Neuronal stem cell (in vitro differentiated cells): Measurements from ENCODE around the gene SORL1.

Experiments
- DNase-seq: peaks from one replicate; pipeline ENCODE4 v3.0.0-alpha.2; 2013; ENCODE audit warnings: low spot score
- H2AFZ ChIP-seq: one replicate; pipeline ENCODE4 v1.6.1; 2013; ENCODE audit warnings: mild to moderate bottlenecking, low read length, inconsistent platforms
- H2AK5ac ChIP-seq: 2 replicates; pipeline ENCODE4 v1.6.1; 2013; ENCODE audit warnings: low read depth, mild to moderate bottlenecking, inconsistent platforms, low read length, moderate library complexity, mixed read lengths
- H2BK120ac ChIP-seq: 2 replicates; pipeline ENCODE4 v1.6.1; 2013; ENCODE audit warnings: low read depth, mild to moderate bottlenecking, inconsistent platforms, low read length, moderate library complexity, mixed read lengths
- H2BK12ac ChIP-seq: one replicate; pipeline ENCODE4 v1.6.1; 2013; ENCODE audit warnings: low read length, inconsistent platforms
- H2BK15ac ChIP-seq: 2 replicates; pipeline ENCODE4 v1.6.1; 2013; ENCODE audit warnings: mild to moderate bottlenecking, low read length, inconsistent platforms, mixed read lengths
- H2BK5ac ChIP-seq: one replicate; pipeline ENCODE4 v1.6.1; 2013; ENCODE audit warnings: inconsistent platforms, mild to moderate bottlenecking, low read length, moderate library complexity
- H3K14ac ChIP-seq: one replicate; pipeline ENCODE4 v1.6.1; 2013; ENCODE audit warnings: low read length, inconsistent platforms
- H3K18ac ChIP-seq: 2 replicates; pipeline ENCODE4 v1.6.1; 2013; ENCODE audit warnings: low read length, inconsistent platforms
- H3K23ac ChIP-seq: 2 replicates; pipeline ENCODE4 v1.6.1; 2013; ENCODE audit warnings: low read depth, mild to moderate bottlenecking, mixed read lengths, low read length, inconsistent platforms; ENCODE audit not compliant: poor library complexity
- H3K27ac ChIP-seq: replicated peaks from 3 replicates; pipeline ENCODE4 v1.5.1; 2013; ENCODE audit warnings: low read length, inconsistent platforms
- H3K27me3 ChIP-seq, 3 experiments: 2 replicates each; pipeline ENCODE4 v1.6.1; 2013; ENCODE audit warnings: low read length in 3 of 3, mild to moderate bottlenecking in 2 of 3, inconsistent platforms in 1 of 3, low read depth in 1 of 3, mixed read lengths in 1 of 3, moderate library complexity in 1 of 3; ENCODE audit not compliant: control insufficient read depth in 3 of 3, insufficient read depth in 3 of 3
- H3K36me3 ChIP-seq, 2 donors: replicated peaks in 1 of 2; 2 replicates each; pipeline ENCODE4 v1.6.1; 2013; ENCODE audit warnings: low read length in 2 of 2; ENCODE audit not compliant: control insufficient read depth in 2 of 2, insufficient read depth in 2 of 2
- H3K4ac ChIP-seq: 2 replicates; pipeline ENCODE4 v1.6.1; 2013; ENCODE audit warnings: inconsistent platforms, mild to moderate bottlenecking, low read length, moderate library complexity
- H3K4me1 ChIP-seq, 2 donors: 1 replicate in 1 of 2; 2 replicates in 1 of 2; pipeline ENCODE4 v1.6.1; 2013; ENCODE audit warnings: low read length in 2 of 2, low read depth in 1 of 2; ENCODE audit not compliant: control insufficient read depth in 2 of 2, insufficient read depth in 1 of 2
- H3K4me2 ChIP-seq: one replicate; pipeline ENCODE4 v1.6.1; 2013; ENCODE audit warnings: mild to moderate bottlenecking, low read length, inconsistent platforms; ENCODE audit not compliant: insufficient read depth, poor library complexity, severe bottlenecking
- H3K4me3 ChIP-seq, 2 donors: 2 replicates each; pipeline ENCODE4 v1.5.1; 2013; ENCODE audit warnings: low read length in 2 of 2, mild to moderate bottlenecking in 2 of 2, inconsistent platforms in 1 of 2, moderate library complexity in 1 of 2
- H3K79me1 ChIP-seq: one replicate; pipeline ENCODE4 v1.6.1; 2013; ENCODE audit warnings: low read depth, mild to moderate bottlenecking, inconsistent platforms, low read length, moderate library complexity
- H3K9ac ChIP-seq: one replicate; pipeline ENCODE4 v1.6.1; 2013; ENCODE audit warnings: mild to moderate bottlenecking, low read depth, low read length, inconsistent platforms; ENCODE audit not compliant: poor library complexity
- H3K9me3 ChIP-seq, 2 donors: replicated peaks in 1 of 2; 2 replicates each; pipeline versions ENCODE3 to v1.6.1; 2013; ENCODE audit warnings: low read length in 2 of 2, mild to moderate bottlenecking in 2 of 2, inconsistent platforms in 1 of 2, low read depth in 1 of 2, mixed read lengths in 1 of 2, moderate library complexity in 1 of 2; ENCODE audit not compliant: control insufficient read depth in 2 of 2, insufficient read depth in 1 of 2
- H4K8ac ChIP-seq: one replicate; pipeline ENCODE4 v1.6.1; 2013; ENCODE audit warnings: low read depth, mild to moderate bottlenecking, inconsistent platforms, low read length, moderate library complexity
- H4K91ac ChIP-seq: one replicate; pipeline ENCODE4 v1.6.1; 2013; ENCODE audit warnings: low read length, low read depth, mild to moderate bottlenecking, inconsistent platforms; ENCODE audit not compliant: poor library complexity
- WGBS, 2 donors: extraction: QIAGEN DNeasy Blood & Tissue Kit; methylation state at CpG; one replicate each; pipeline ENCODE4 v1.1.7; 2013; ENCODE audit warnings: missing lambda C conversion rate in 2 of 2, mixed read lengths in 1 of 2; ENCODE audit not compliant: insufficient read length in 2 of 2, insufficient replicate concordance in 1 of 2; ENCODE audit errors: extremely low coverage in 2 of 2; 5-methylcytosine and 5-hydroxymethylcytosine counted together

The SORL1 gene

DNA sequence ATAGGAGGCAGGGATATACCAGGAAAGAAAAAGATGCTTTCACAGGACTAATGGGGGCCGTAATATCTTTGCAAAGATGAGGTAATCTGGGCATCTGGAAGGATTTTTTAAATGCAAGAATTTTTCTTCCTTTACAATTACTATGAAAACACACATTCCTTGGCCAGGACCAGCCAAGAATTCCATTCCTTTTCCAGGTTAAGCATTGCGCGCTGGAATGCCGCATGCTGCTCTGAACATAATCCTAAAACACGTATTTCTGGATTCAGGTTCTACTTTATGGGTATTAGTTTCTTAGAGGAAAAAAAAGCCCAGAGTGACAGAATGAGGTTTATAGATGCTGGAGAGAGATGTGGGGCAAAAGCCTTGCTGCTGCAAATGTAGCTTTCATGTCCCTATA is 100.0 kb downstream of the SORL1 start:
- no peak overlapping the region for H3K18ac ChIP-seq
- no peak overlapping the region for H3K9ac ChIP-seq
- no peak overlapping the region for H4K8ac ChIP-seq
- no peak overlapping the region for H2BK5ac ChIP-seq
- no peak overlapping the region for H3K14ac ChIP-seq
- no peaks in the 10 kb centered on the region for H3K9me3 ChIP-seq
- H3K4me1 ChIP-seq: peaks cover 11 to 20% of the 10 kb centered on the region in 2 donors
- no peak overlapping the region for H3K23ac ChIP-seq
- no peak overlapping the region for H2BK15ac ChIP-seq
- no peak overlapping the region for H4K91ac ChIP-seq
- no peak overlapping the region for H3K4ac ChIP-seq
- H3K4me3 ChIP-seq: no peak overlapping the region
- no peak overlapping the region for H2BK12ac ChIP-seq
- H2BK120ac ChIP-seq: no peak overlapping the region
- no peak for DNase-seq
- no peaks in the 10 kb centered on the region for H3K27me3 ChIP-seq
- no CpG with 5 or more reads among the region's 5 CpGs for WGBS, 2 donors
- peaks cover 0 to 42% of the 10 kb centered on the region in 2 donors for H3K36me3 ChIP-seq
- no peak overlapping the region for H3K27ac ChIP-seq
- no peak overlapping the region for H2AFZ ChIP-seq
- no peak overlapping the region for H2AK5ac ChIP-seq
- H3K79me1 ChIP-seq: no peaks in the 10 kb centered on the region
- no peak overlapping the region for H3K4me2 ChIP-seq

DNA sequence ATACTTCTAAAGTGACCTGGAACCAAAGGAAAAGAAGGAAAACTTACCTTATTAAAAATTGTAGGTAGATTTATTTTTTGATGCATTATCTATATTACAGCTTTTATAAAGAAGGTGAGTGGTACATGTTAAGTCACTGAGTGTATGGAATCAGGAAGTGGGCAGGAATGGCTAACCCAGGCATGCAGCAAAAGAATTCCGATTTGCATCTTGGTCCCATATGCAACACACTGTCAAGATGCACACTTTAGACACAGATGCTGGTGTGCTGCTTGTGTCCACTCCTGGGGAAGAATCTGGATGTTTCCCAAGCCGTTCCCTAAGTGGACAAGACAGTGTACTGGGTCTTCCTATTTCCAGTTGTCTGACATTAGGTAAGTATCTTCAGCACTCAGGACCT is 100.5 kb downstream of the SORL1 start:
- DNase-seq: no peak
- Histone ChIP-seq H3K9me3 (no peaks in the 10 kb centered on the region), H4K91ac (no peak overlapping the region), H3K27ac (no peak overlapping the region), H3K79me1 (no peaks in the 10 kb centered on the region), H3K4ac (no peak overlapping the region), H2BK5ac (no peak overlapping the region), H2AK5ac (no peak overlapping the region), H3K4me3 (no peak overlapping the region), H3K14ac (no peak overlapping the region), H4K8ac (no peak overlapping the region), H2BK15ac (no peak overlapping the region), H2BK120ac (no peak overlapping the region), H3K23ac (no peak overlapping the region), H3K27me3 (no peaks in the 10 kb centered on the region), H3K9ac (no peak overlapping the region), H2AFZ (no peak overlapping the region), H3K4me2 (no peak overlapping the region), H3K36me3 (peaks cover 0 to 44% of the 10 kb centered on the region in 2 donors), H3K4me1 (peaks cover 11 to 20% of the 10 kb centered on the region in 2 donors), H2BK12ac (no peak overlapping the region), H3K18ac (no peak overlapping the region)
- no CpG with 5 or more reads among the region's 2 CpGs for WGBS, 2 donors

DNA sequence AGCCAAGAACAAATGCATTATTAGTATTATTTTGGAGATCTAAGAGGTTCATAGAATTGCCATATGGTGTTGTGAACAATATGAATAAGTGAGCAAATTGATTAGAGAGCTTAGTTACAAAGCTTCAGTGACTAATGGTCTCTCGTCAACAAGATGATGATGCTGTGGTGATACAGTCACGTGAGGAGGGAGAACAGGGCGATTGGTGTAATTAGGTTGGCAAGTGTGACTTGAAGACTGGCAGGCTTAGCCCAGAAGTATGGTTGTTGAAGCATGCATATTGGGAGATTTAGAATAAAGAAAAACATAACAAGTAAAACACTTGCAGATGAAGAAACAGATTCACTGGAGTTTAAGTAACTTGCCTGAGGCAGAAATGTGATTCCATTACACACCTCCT is 101.3 kb downstream of the SORL1 start:
- Histone ChIP-seq H2AFZ (no peak overlapping the region), H3K9me3 (no peaks in the 10 kb centered on the region), H3K4me3 (no peak overlapping the region), H3K14ac (no peak overlapping the region), H4K8ac (no peak overlapping the region), H3K23ac (no peak overlapping the region), H3K27me3 (no peaks in the 10 kb centered on the region), H2AK5ac (no peak overlapping the region), H3K18ac (no peak overlapping the region), H2BK5ac (no peak overlapping the region), H3K4ac (no peak overlapping the region), H3K36me3 (peaks cover under 1 to 48% of the 10 kb centered on the region in 2 donors), H3K9ac (no peak overlapping the region), H3K27ac (no peak overlapping the region), H3K79me1 (no peaks in the 10 kb centered on the region), H2BK15ac (no peak overlapping the region), H2BK12ac (no peak overlapping the region), H3K4me1 (peaks cover 11 to 20% of the 10 kb centered on the region in 2 donors), H4K91ac (no peak overlapping the region), H3K4me2 (no peak overlapping the region), H2BK120ac (no peak overlapping the region)
- no CpG with 5 or more reads among the region's 3 CpGs for WGBS, 2 donors
- DNase-seq: no peak

DNA sequence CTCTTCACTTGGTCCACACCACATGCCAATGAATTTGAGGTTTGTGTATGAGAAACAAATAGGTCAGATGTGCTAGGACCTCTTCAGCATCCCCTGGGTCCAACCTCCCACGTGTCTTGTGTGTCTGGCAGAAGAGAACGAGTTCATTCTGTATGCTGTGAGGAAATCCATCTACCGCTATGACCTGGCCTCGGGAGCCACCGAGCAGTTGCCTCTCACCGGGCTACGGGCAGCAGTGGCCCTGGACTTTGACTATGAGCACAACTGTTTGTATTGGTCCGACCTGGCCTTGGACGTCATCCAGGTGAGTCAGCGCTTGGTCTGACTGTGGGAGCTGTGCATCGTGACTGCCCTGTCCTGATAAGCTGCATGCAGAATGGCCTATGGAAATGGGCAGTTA is 101.7 kb downstream of the SORL1 start:
- DNase-seq: no peak
- no peak overlapping the region for H3K9ac ChIP-seq
- no peak overlapping the region for H2BK120ac ChIP-seq
- H4K8ac ChIP-seq: no peak overlapping the region
- H3K9me3 ChIP-seq: no peaks in the 10 kb centered on the region
- WGBS, 2 donors: no CpG with 5 or more reads among the region's 11 CpGs
- H3K14ac ChIP-seq: no peak overlapping the region
- H4K91ac ChIP-seq: no peak overlapping the region
- H3K23ac ChIP-seq: no peak overlapping the region
- H3K79me1 ChIP-seq: no peaks in the 10 kb centered on the region
- no peak overlapping the region for H3K27ac ChIP-seq
- no peak overlapping the region for H3K4me2 ChIP-seq
- no peak overlapping the region for H2BK5ac ChIP-seq
- peaks cover 11 to 20% of the 10 kb centered on the region in 2 donors for H3K4me1 ChIP-seq
- H2AK5ac ChIP-seq: no peak overlapping the region
- no peak overlapping the region for H2BK12ac ChIP-seq
- no peak overlapping the region for H2AFZ ChIP-seq
- H3K4me3 ChIP-seq: peak overlapping the region in 1 of 2 donors; percentile 30
- H3K36me3 ChIP-seq: peaks cover 4 to 53% of the 10 kb centered on the region in 2 donors
- H3K18ac ChIP-seq: peak overlapping the region; percentile 60
- H2BK15ac ChIP-seq: no peak overlapping the region
- no peaks in the 10 kb centered on the region for H3K27me3 ChIP-seq
- H3K4ac ChIP-seq: no peak overlapping the region
